ENCODE results near the gene GALR2.

- TF ChIP-seq POLR2A (IDR thresholded peaks at IDR 0.05; ENCODE audit: low read length) (no peak), SREBF2 (IDR thresholded peaks at IDR 0.05) (no peak), SMC3 (IDR thresholded peaks at IDR 0.05) (no peak), ESRRA (IDR thresholded peaks at IDR 0.05; ENCODE audit: borderline replicate concordance, low read length) (no peak), HES2 (IDR thresholded peaks at IDR 0.05) (no peak), CTCF (IDR thresholded peaks at IDR 0.05) (no peak), JUNB (IDR thresholded peaks at IDR 0.05) (no peak), RCOR1 (IDR thresholded peaks at IDR 0.05; ENCODE audit: low read depth, low read length) (no peak)
Measured at GRCh38 chr17:76089680-76090516, 15.3 kb downstream of the GALR2 start.

Data from A549 (cell line).